Measurements from ENCODE around the gene CERS4. TPM values are rescaled to one million over a fixed set of nuclear protein-coding genes. Genes with fewer than 3 reads are reported as not detected.

CERS4 gene
- total RNA-seq, 6 experiments from 2014 or later, result 38.6 to 75.4 (median 58.3) TPM

DNA sequence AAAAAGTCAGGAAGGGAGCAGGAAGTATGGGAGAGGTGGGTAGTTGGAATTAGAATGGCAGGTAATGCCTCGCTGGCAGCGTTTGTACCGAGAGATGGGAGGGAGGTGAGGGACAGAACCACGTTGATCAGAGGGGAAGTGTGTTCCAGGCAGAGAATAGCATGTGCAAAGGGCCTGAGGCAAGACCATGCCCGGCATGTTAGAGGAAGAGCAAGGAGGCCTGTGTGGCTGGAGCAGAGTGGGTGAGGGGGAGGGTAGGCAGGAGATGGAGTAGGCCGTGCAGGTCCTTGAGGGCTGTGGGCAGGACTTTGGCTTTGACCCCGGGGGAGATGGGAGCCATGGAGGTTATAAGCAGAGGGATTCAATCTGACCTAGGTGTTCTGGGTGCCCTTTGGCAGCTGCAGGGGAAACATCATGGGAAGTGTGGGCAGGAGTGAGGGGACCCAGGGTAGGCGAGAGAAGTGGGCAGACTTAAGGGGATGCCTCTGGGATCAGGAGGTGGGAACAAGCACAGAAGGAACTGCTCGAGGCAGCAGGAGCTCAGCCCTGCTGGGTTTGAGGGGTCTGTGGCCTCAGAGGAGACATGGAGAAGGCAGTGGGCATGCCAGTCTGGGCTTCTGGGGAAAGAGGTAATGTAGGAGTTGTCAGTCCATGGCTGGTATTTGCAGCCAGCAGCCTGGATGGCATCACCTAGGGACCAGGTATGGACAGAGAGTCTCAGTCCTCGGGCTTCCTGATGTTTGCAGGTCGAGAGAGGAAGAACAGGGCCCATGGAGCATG is 50.2 kb downstream of the CERS4 start:
- Histone ChIP-seq H3K9me3 (no peaks in the 10 kb centered on the region), H3K27me3 (no peaks in the 10 kb centered on the region), H3K27ac (no peak overlapping the region), H3K4me3 (no peak overlapping the region), H3K36me3 (peaks cover 0 to 36% (median 5%) of the 10 kb centered on the region in 4 donors), H3K4me1 (no peaks in the 10 kb centered on the region)
- 77% methylated on average over 6 of the region's 11 CpGs for WGBS (ENCODE audit: insufficient coverage, low coverage, low lambda C conversion rate, missing lambda C conversion rate)
- DNase-seq (peak in 2 of 3 donors; percentile 24 to 35), ATAC-seq (no peak)
- TF ChIP-seq POLR2A (IDR thresholded peaks at IDR 0.05), result no peak
- TF ChIP-seq, protein P1, sequence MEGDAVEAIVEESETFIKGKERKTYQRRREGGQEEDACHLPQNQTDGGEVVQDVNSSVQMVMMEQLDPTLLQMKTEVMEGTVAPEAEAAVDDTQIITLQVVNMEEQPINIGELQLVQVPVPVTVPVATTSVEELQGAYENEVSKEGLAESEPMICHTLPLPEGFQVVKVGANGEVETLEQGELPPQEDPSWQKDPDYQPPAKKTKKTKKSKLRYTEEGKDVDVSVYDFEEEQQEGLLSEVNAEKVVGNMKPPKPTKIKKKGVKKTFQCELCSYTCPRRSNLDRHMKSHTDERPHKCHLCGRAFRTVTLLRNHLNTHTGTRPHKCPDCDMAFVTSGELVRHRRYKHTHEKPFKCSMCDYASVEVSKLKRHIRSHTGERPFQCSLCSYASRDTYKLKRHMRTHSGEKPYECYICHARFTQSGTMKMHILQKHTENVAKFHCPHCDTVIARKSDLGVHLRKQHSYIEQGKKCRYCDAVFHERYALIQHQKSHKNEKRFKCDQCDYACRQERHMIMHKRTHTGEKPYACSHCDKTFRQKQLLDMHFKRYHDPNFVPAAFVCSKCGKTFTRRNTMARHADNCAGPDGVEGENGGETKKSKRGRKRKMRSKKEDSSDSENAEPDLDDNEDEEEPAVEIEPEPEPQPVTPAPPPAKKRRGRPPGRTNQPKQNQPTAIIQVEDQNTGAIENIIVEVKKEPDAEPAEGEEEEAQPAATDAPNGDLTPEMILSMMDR (IDR thresholded peaks at IDR 0.05), result no peak
- intact Hi-C loops (cut with DNase I), result loop anchor here (10.0 kb wide), 3 partner anchors 105 to 315 kb away; partner anchors contain the start of gene TIMM44 (in 1 of the 2)

DNA sequence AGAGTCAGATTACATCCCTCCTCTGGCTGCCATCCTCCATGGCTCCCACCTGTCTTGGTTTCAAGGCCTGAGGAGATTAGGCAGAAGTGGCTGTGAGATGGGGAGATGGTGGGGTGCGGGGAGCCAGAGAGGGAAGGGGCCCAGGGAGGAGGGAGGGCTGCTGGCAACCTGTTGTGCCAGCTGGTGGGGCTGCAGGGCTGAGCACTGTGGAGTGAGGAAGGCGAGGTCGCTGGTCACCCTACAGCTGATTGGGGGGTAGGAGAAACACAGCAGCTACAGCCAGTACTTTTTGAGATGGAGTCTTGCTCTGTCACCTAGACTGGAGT is 50.7 kb downstream of the CERS4 start:
- no CpG with 5 or more reads among the region's 3 CpGs for WGBS (ENCODE audit: insufficient coverage, low coverage, low lambda C conversion rate, missing lambda C conversion rate)
- H3K4me1 ChIP-seq, result no peaks in the 10 kb centered on the region
- peaks cover 0 to 36% (median 5%) of the 10 kb centered on the region in 4 donors for H3K36me3 ChIP-seq
- intact Hi-C loops (cut with DNase I), result loop anchor here (10.0 kb wide), 3 partner anchors 105 to 315 kb away; partner anchors contain the start of gene TIMM44 (in 1 of the 2)
- ATAC-seq (no peak), DNase-seq (peak in 2 of 3 donors; percentile 29 to 31)
- no peak overlapping the region for H3K4me3 ChIP-seq
- no peaks in the 10 kb centered on the region for H3K27me3 ChIP-seq
- H3K27ac ChIP-seq, result no peak overlapping the region
- H3K9me3 ChIP-seq, result no peaks in the 10 kb centered on the region
- TF ChIP-seq, protein P1 (IDR thresholded peaks at IDR 0.05), result no peak

DNA sequence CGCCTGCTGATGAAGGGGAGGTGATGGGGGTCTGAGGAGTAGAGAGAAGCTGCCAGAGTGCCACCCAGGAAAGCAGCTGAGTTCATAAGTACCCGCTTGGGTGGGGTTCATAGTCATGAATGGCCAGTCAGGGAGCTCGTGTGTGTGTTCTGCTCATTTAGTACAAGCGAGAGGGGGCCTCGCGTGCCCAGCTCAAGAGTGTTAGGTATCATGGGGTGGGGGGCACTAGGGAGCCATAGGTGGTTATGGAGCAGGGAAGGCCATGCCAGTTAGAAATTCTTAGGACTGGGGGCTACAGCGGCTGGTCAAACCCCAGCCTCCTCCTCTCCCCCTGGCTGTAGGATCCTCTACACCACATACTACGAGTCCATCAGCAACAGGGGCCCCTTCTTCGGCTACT is 52.2 kb downstream of the CERS4 start:
- DNase-seq, result peak in 2 of 3 donors; percentile 7 to 24
- Histone ChIP-seq H3K4me3 (no peak overlapping the region), H3K9me3 (no peaks in the 10 kb centered on the region), H3K4me1 (no peaks in the 10 kb centered on the region), H3K27me3 (no peaks in the 10 kb centered on the region), H3K27ac (no peak overlapping the region), H3K36me3 (peaks cover 0 to 22% (median 5%) of the 10 kb centered on the region in 4 donors)
- 100% methylated on average over 3 of the region's 9 CpGs for WGBS (ENCODE audit: insufficient coverage, low coverage, low lambda C conversion rate, missing lambda C conversion rate)
- TF ChIP-seq, protein P1 (IDR thresholded peaks at IDR 0.05), result no peak
- no peak for TF ChIP-seq POLR2A (IDR thresholded peaks at IDR 0.05)
- intact Hi-C loops (cut with DNase I), result no loop called here
- ATAC-seq, result no peak

DNA sequence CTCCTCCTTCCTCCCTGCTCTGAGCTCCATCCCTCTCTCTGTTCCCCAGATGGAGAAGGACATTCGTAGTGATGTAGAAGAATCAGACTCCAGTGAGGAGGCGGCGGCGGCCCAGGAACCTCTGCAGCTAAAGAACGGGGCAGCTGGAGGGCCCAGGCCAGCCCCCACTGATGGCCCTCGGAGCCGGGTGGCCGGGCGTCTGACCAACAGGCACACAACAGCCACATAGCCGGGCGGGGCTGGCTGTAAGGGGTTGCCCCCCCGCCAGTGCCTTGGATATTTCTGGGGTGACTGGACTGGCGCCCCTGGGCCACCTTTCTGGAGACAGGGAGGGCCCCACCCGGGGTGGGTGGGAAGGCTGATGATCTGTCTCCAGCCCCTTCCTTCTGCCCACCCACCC is 52.7 kb downstream of the CERS4 start:
- Histone ChIP-seq H3K9me3 (no peaks in the 10 kb centered on the region), H3K27ac (no peak overlapping the region), H3K36me3 (peaks cover 0 to 17% (median 3%) of the 10 kb centered on the region in 4 donors), H3K4me1 (no peaks in the 10 kb centered on the region), H3K4me3 (no peak overlapping the region), H3K27me3 (no peaks in the 10 kb centered on the region)
- DNase-seq (peak in 1 of 3 donors; percentile 43), ATAC-seq (peak in 1 of 4 donors; percentile 9)
- intact Hi-C loops (cut with DNase I), result no loop called here
- WGBS (ENCODE audit: insufficient coverage, low coverage, low lambda C conversion rate, missing lambda C conversion rate), result 100% methylated on average over 1 of the region's 14 CpGs
- no peak for TF ChIP-seq POLR2A (IDR thresholded peaks at IDR 0.05)
- TF ChIP-seq, protein P1 (IDR thresholded peaks at IDR 0.05), result no peak

All from right lobe of liver (tissue), 6 donors.